B cell (primary cell): ENCODE results near the gene LIPC. TPM values are rescaled to one million over a fixed set of nuclear protein-coding genes. Genes with fewer than 3 reads are reported as not detected.

Experiments used
- ATAC-seq: fragments of 200-7000 bp; cut with Tn5 transposase; one replicate; pipeline ENCODE4 v1.10.0; 2021; ENCODE audit warnings: low read depth, mild to moderate bottlenecking, moderate number of reproducible peaks, moderate library complexity
- CTCF ChIA-PET: fragments of 350-600 bp; sonication (Branson Sonifier 250); formaldehyde crosslinking; loops from one replicate; lab custom pipeline; 2021; ENCODE audit warnings: antibody characterized with exemption, inconsistent platforms; lab: Charles Lee
- POLR2A ChIA-PET: fragments of 350-600 bp; sonication (Branson Sonifier 250); formaldehyde crosslinking; loops from one replicate; lab custom pipeline; 2021; ENCODE audit warnings: antibody characterized with exemption; lab: Charles Lee
- DNase-seq: peaks from one replicate; pipeline ENCODE4 v3.0.0; 2013
- H2AFZ ChIP-seq: 2 replicates; pipeline ENCODE4 v1.6.1; 2012; ENCODE audit warnings: mild to moderate bottlenecking, low read depth, low read length; ENCODE audit not compliant: insufficient read depth, poor library complexity, severe bottlenecking
- H3K27ac ChIP-seq, 2 donors: 1 replicate in 1 of 2; 2 replicates in 1 of 2; pipeline ENCODE4 v1.5.1; 2012 to 2013; ENCODE audit warnings: low read length in 2 of 2, mild to moderate bottlenecking in 2 of 2, moderate library complexity in 1 of 2
- H3K27me3 ChIP-seq, 4 experiments: fragments of 200-600 bp in 1 of 4; sonication (generic) in 1 of 4; replicated peaks in 1 of 4; 1 replicate in 2 of 4; 2 replicates in 2 of 4; pipeline versions ENCODE4 v1.6.1 to v1.7.0; 2013 to 2016; ENCODE audit warnings: low read length in 3 of 4, mild to moderate bottlenecking in 2 of 4, mixed read lengths in 1 of 4, moderate library complexity in 1 of 4; ENCODE audit not compliant: insufficient read depth in 4 of 4, control insufficient read depth in 3 of 4; ENCODE audit errors: control extremely low read depth in 1 of 4
- H3K36me3 ChIP-seq, 2 experiments: replicated peaks in 1 of 2; 1 replicate in 1 of 2; 2 replicates in 1 of 2; pipeline versions ENCODE4 v1.6.1 to v1.7.1; 2013; ENCODE audit warnings: low read length in 1 of 2; ENCODE audit not compliant: insufficient read depth in 2 of 2, control insufficient read depth in 1 of 2; ENCODE audit errors: control extremely low read depth in 1 of 2, extremely low read depth in 1 of 2
- H3K4me1 ChIP-seq, 2 donors: fragments of 200-600 bp in 1 of 2; sonication (generic) in 1 of 2; 1 replicate in 1 of 2; 2 replicates in 1 of 2; pipeline versions ENCODE4 v1.5.1 to v1.6.1; 2013 to 2017; ENCODE audit warnings: low read length in 2 of 2; ENCODE audit not compliant: control insufficient read depth in 2 of 2, insufficient read depth in 2 of 2
- H3K4me2 ChIP-seq: replicated peaks from 2 replicates; pipeline ENCODE3; 2012; ENCODE audit warnings: mild to moderate bottlenecking, low read depth, low read length; ENCODE audit not compliant: poor library complexity, severe bottlenecking
- H3K4me3 ChIP-seq, 5 experiments: fragments of 200-600 bp in 1 of 5; sonication (generic) in 1 of 5; 1 replicate in 3 of 5; 2 replicates in 2 of 5; pipeline versions ENCODE4 v1.5.1 to v1.7.0; 2011 to 2016; ENCODE audit warnings: low read length in 4 of 5, mild to moderate bottlenecking in 4 of 5, low read depth in 2 of 5, control low read depth in 1 of 5, moderate library complexity in 1 of 5; ENCODE audit not compliant: insufficient read depth in 1 of 5; ENCODE audit errors: control extremely low read depth in 1 of 5, extremely low read depth in 1 of 5
- H3K79me2 ChIP-seq: fragments of 200-600 bp; sonication (generic); one replicate; pipeline ENCODE4 v1.6.0; 2016; ENCODE audit warnings: low read length; ENCODE audit not compliant: control insufficient read depth, insufficient read depth
- H3K9ac ChIP-seq: fragments of 200-600 bp; sonication (generic); 2 replicates; pipeline ENCODE4 v1.6.1; 2017; ENCODE audit warnings: mild to moderate bottlenecking, low read length, moderate library complexity
- H3K9me3 ChIP-seq, 3 donors: one replicate each; pipeline versions ENCODE4 v1.6.1 to v1.7.1; 2013; ENCODE audit warnings: low read length in 2 of 3; ENCODE audit not compliant: control insufficient read depth in 2 of 3, insufficient read depth in 1 of 3; ENCODE audit errors: control extremely low read depth in 1 of 3
- H4K20me1 ChIP-seq: 2 replicates; pipeline ENCODE4 v1.6.0; 2012; ENCODE audit warnings: mild to moderate bottlenecking, low read length; ENCODE audit not compliant: insufficient read depth, control insufficient read depth, poor library complexity, severe bottlenecking
- H3K27ac Mint-ChIP-seq: one replicate; pipeline ENCODE4 v1.8.0; 2021; ENCODE audit warnings: mixed read lengths
- H3K27me3 Mint-ChIP-seq: one replicate; pipeline ENCODE4 v1.8.0; 2021; ENCODE audit warnings: mixed read lengths
- H3K4me1 Mint-ChIP-seq: one replicate; pipeline ENCODE4 v1.8.0; 2021; ENCODE audit warnings: mixed read lengths
- H3K4me3 Mint-ChIP-seq: one replicate; pipeline ENCODE4 v1.8.0; 2021; ENCODE audit warnings: mixed read lengths
- H3K9me3 Mint-ChIP-seq: one replicate; pipeline ENCODE4 v1.8.0; 2022; ENCODE audit warnings: mixed read lengths; ENCODE audit not compliant: insufficient read depth
- CTCF ChIP-seq: fragments of 200-600 bp; IDR thresholded peaks from one replicate; pipeline ENCODE4 v1.8.0; 2022; ENCODE audit warnings: antibody characterized with exemption, mild to moderate bottlenecking
- EZH2 ChIP-seq: IDR thresholded peaks from 2 replicates; pipeline ENCODE4 v1.6.1; 2012; ENCODE audit warnings: borderline replicate concordance, low read depth, mild to moderate bottlenecking, moderate library complexity, low read length; ENCODE audit not compliant: insufficient read depth, poor library complexity, severe bottlenecking
- WGBS: methylation state at CpG from one replicate; pipeline ENCODE4 v1.1.5; 2013; ENCODE audit warnings: missing lambda C conversion rate; ENCODE audit not compliant: insufficient coverage; 5-methylcytosine and 5-hydroxymethylcytosine counted together
- intact Hi-C: fragments of 100-400 bp; cut with micrococcal nuclease; formaldehyde crosslinking; loops from one replicate; pipeline ENCODE4 v1.10.0; 2022
- polyA plus RNA-seq: library from polyadenylated mRNA; depleted of rRNA; stranded (reverse); fragments of >200 nt; gene quantifications from 2 replicates; pipeline ENCODE4 v1.2.3, GENCODE V29; 2012
- total RNA-seq, 2 donors: library from RNA; stranded (reverse); fragments of 120-200 nt in 1 of 2; gene quantifications; 1 replicate in 1 of 2; 2 replicates in 1 of 2; pipeline versions ENCODE4 v1.2.3 to v1.2.4, GENCODE V29; 2013 to 2022

The LIPC gene
- total and polyA plus RNA-seq, 2 donors (not counting 1 experiment from before 2014, with no cell fraction given): not detected

DNA sequence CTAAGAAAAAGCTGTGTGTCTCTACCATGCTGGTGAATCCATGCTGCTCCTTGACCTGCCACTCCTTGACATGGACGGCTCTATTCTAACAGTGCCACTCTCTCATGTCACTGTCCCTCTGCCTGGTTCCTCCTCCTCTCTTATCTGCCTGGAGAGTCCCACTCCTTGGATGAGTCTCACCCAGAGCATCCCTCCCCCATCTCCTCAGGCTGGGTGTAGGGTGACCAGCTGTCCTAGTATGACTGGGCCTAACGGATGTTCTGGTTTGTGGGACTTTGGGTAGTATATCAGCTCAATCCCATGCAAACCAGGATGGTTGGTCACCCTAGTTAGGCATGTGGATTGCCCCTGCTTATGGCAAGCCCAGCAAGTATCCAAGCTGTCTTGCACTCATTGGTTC is 54.3 kb downstream of the LIPC start:
- 93% methylated on average over 2 of the region's 2 CpGs for WGBS
- intact Hi-C loops: no loop called here
- Histone ChIP-seq H3K4me3 (no peak overlapping the region), H2AFZ (no peak overlapping the region), H3K79me2 (no peaks in the 10 kb centered on the region), H3K36me3 (no peaks in the 10 kb centered on the region), H3K27ac (no peak overlapping the region), H3K9me3 (peaks cover 0 to 8% (median 0%) of the 10 kb centered on the region in 3 donors), H3K9ac (no peak overlapping the region), H4K20me1 (no peaks in the 10 kb centered on the region), H3K4me2 (no peak overlapping the region), H3K27me3 (peaks cover 0 to 5% (median 0%) of the 10 kb centered on the region in 4 experiments), H3K4me1 (no peaks in the 10 kb centered on the region)
- ChIA-PET CTCF (no interaction called here), POLR2A (no interaction called here)
- no peak overlapping the region for H3K27ac Mint-ChIP-seq
- DNase-seq: no peak
- peaks cover 2% of the 10 kb centered on the region for H3K9me3 Mint-ChIP-seq
- no peaks in the 10 kb centered on the region for H3K4me1 Mint-ChIP-seq
- no peak overlapping the region for H3K4me3 Mint-ChIP-seq
- TF ChIP-seq CTCF: no peak
- no peak for TF ChIP-seq EZH2
- no peak for ATAC-seq
- no peaks in the 10 kb centered on the region for H3K27me3 Mint-ChIP-seq

GRCh38 chr15:58486564-58486963 is 54.8 kb downstream of the LIPC start:
- no peaks in the 10 kb centered on the region for H3K36me3 ChIP-seq
- H3K4me3 ChIP-seq: no peak overlapping the region
- WGBS: 75% methylated on average over 5 of the region's 6 CpGs
- H4K20me1 ChIP-seq: no peaks in the 10 kb centered on the region
- intact Hi-C loops: no loop called here
- no peak for ATAC-seq
- no peak overlapping the region for H3K9ac ChIP-seq
- no peaks in the 10 kb centered on the region for H3K4me1 ChIP-seq
- no peaks in the 10 kb centered on the region for H3K4me1 Mint-ChIP-seq
- H3K27ac Mint-ChIP-seq: no peak overlapping the region
- peaks cover 0 to 8% (median 0%) of the 10 kb centered on the region in 3 donors for H3K9me3 ChIP-seq
- no peak overlapping the region for H3K27ac ChIP-seq
- H3K4me2 ChIP-seq: no peak overlapping the region
- TF ChIP-seq EZH2: no peak
- no peak for TF ChIP-seq CTCF
- no peak overlapping the region for H2AFZ ChIP-seq
- no peak for DNase-seq
- CTCF ChIA-PET: no interaction called here
- H3K9me3 Mint-ChIP-seq: peaks cover 2% of the 10 kb centered on the region
- POLR2A ChIA-PET: no interaction called here
- H3K27me3 ChIP-seq: peaks cover 0 to 5% (median 0%) of the 10 kb centered on the region in 4 experiments
- H3K4me3 Mint-ChIP-seq: no peak overlapping the region
- H3K79me2 ChIP-seq: no peaks in the 10 kb centered on the region
- H3K27me3 Mint-ChIP-seq: no peaks in the 10 kb centered on the region
